Heart left ventricle (tissue), 16 donors: ENCODE measurements around the gene ARL13A. TPM values are rescaled to one million over a fixed set of nuclear protein-coding genes. Genes with fewer than 3 reads are reported as not detected.

Experiments
- ATAC-seq, 4 donors: fragments of 200-7000 bp; cut with Tn5 transposase; one replicate each; pipeline ENCODE4 v1.9.1; 2020 to 2022; ENCODE audit warnings: moderate library complexity in 4 of 4, mild to moderate bottlenecking in 3 of 4, moderate number of reproducible peaks in 1 of 4
- DNase-seq, 5 donors: peaks; one replicate each; pipeline ENCODE4 v3.0.0-alpha.2; 2020
- H3K27ac ChIP-seq, 12 donors: fragments of 200-600 bp; sonication (generic) in 4 of 12; one replicate each; pipeline versions ENCODE4 v1.5.0 to v1.8.0; 2016 to 2022; ENCODE audit warnings: mild to moderate bottlenecking in 2 of 12
- H3K27me3 ChIP-seq, 9 donors: fragments of 200-600 bp; sonication (generic) in 2 of 9; one replicate each; pipeline versions ENCODE4 v1.5.1 to v1.8.0; 2016 to 2022; ENCODE audit warnings: mild to moderate bottlenecking in 3 of 9
- H3K36me3 ChIP-seq, 9 donors: fragments of 200-600 bp; sonication (generic) in 2 of 9; one replicate each; pipeline versions ENCODE4 v1.5.0 to v1.8.0; 2018 to 2022; ENCODE audit warnings: mild to moderate bottlenecking in 2 of 9
- H3K4me1 ChIP-seq, 12 donors: fragments of 200-600 bp; sonication (generic) in 4 of 12; one replicate each; pipeline versions ENCODE4 v1.5.0 to v1.8.0; 2016 to 2022; ENCODE audit warnings: mild to moderate bottlenecking in 3 of 12
- H3K4me3 ChIP-seq, 12 donors: fragments of 200-600 bp; sonication (generic) in 4 of 12; one replicate each; pipeline versions ENCODE4 v1.5.0 to v1.8.0; 2017 to 2022; ENCODE audit warnings: mild to moderate bottlenecking in 9 of 12, moderate library complexity in 4 of 12
- H3K9me3 ChIP-seq, 12 donors: fragments of 200-600 bp; sonication (generic) in 4 of 12; one replicate each; pipeline versions ENCODE4 v1.5.0 to v1.8.0; 2016 to 2022; ENCODE audit warnings: mild to moderate bottlenecking in 1 of 12
- POLR2A ChIP-seq, 2 donors: fragments of 450-650 bp; IDR thresholded peaks; one replicate each; pipeline ENCODE4 v1.6.1; 2017; ENCODE audit warnings: antibody characterized with exemption in 2 of 2, mild to moderate bottlenecking in 2 of 2, moderate library complexity in 2 of 2
- WGBS, 4 donors: extraction: QIAGEN DNeasy Blood & Tissue Kit in 2 of 4; methylation state at CpG; one replicate each; pipeline versions ENCODE4 v1.1.5 to v1.1.7; 2013 to 2018; 5-methylcytosine and 5-hydroxymethylcytosine counted together
- intact Hi-C, 10 donors: fragments of 100-400 bp; cut with DNase I; formaldehyde crosslinking; loops; one replicate each; pipeline versions ENCODE4 v1.11.1 to v1.14.2; 2022
- polyA plus RNA-seq, 2 donors: library from polyadenylated mRNA; stranded (reverse); fragments of 200-250 nt; gene quantifications; one replicate each; pipeline ENCODE4 v1.2.3, GENCODE V29; 2013
- total RNA-seq, 9 donors: library from RNA; depleted of rRNA in 2 of 9; stranded (reverse); fragments of >200 nt in 2 of 9; fragmentation: NEBNext Ultra II Directional in 3 of 9; extraction: Animal tissue kit (Norgen Biotek cat#: 25700) in 3 of 9; gene quantifications; one replicate each; pipeline versions ENCODE4 v1.1.0 to v1.2.4, GENCODE V29; 2016 to 2023
- TF ChIP-seq, protein P1 (sequence below), 12 donors: fragments of 200-600 bp; sonication (generic) in 4 of 12; IDR thresholded peaks; one replicate each; pipeline versions ENCODE4 v1.5.0 to v1.8.0; 2018 to 2022; ENCODE audit warnings: antibody characterized with exemption in 12 of 12, mild to moderate bottlenecking in 5 of 12
- donor health status: ischemic (EF 13 %, LVEDD 7.1; RV severe dilation, severe dysfunction).
- donor health status: healthy with polysubstance abuse.
- donor health status: DM: no; HTN: yes; CAD: no.
- donor health status: DM: no; HTN: no; CAD: no.
- donor health status: ischemic (EF 25% LVEDD 6.9; RV normal size, moderate dysfunction).
- donor health status: ischemic (EF 25% LVEDD 5.7; RV mildly dilated, moderate dysfunction).
- donor health status: healthy.
- donor health status: DM: yes; HTN: yes; CAD: no.
- donor health status: ischemic (EF 35%, LVEDD 5.7; RV mildly dilated, moderate dysfunction).
- donor health status: nonischemic (EF 11% LVEDD 7.7; RV severe dilation, severe dysfunction).
- donor health status: DM: yes; HTN: yes; CAD: no.
- donor health status: PGD.
- donor health status: ischemic (EF 29% LVEDD 5.4; RV normal size, mild dysfunction).
- donor health status: nonischemic (EF 23%, LVEDD 6.1; RV moderate dilation, normal function).

Gene ARL13A
- total and polyA plus RNA-seq, 11 donors, result not detected

DNA sequence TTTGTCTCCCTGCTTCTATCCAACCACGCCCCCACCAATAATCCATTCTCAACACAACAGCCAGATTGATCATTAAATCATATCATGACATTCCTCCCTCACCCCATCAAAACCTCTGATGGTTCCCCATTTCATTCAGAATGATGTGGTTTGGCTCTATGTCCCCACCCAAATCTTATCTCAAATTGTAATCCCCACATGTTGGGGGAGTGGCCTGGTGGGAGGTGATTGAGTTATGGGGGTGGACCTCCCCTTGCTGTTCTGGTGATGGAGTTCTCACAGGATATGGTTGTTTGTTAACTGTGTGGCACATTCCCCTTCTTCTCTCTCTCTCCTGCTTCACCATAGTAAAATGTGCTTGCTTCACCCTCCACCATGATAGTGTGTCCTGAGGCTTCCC is 59.1 kb downstream of the ARL13A start:
- Histone ChIP-seq H3K27ac (no peak overlapping the region), H3K4me1 (no peaks in the 10 kb centered on the region), H3K27me3 (no peaks in the 10 kb centered on the region), H3K9me3 (no peaks in the 10 kb centered on the region), H3K36me3 (peaks cover 0 to 50% (median 21%) of the 10 kb centered on the region in 9 donors), H3K4me3 (no peak overlapping the region)
- TF ChIP-seq, protein P1, sequence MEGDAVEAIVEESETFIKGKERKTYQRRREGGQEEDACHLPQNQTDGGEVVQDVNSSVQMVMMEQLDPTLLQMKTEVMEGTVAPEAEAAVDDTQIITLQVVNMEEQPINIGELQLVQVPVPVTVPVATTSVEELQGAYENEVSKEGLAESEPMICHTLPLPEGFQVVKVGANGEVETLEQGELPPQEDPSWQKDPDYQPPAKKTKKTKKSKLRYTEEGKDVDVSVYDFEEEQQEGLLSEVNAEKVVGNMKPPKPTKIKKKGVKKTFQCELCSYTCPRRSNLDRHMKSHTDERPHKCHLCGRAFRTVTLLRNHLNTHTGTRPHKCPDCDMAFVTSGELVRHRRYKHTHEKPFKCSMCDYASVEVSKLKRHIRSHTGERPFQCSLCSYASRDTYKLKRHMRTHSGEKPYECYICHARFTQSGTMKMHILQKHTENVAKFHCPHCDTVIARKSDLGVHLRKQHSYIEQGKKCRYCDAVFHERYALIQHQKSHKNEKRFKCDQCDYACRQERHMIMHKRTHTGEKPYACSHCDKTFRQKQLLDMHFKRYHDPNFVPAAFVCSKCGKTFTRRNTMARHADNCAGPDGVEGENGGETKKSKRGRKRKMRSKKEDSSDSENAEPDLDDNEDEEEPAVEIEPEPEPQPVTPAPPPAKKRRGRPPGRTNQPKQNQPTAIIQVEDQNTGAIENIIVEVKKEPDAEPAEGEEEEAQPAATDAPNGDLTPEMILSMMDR (IDR thresholded peaks at IDR 0.05), result no peak
- no peak for TF ChIP-seq POLR2A (IDR thresholded peaks at IDR 0.05)
- intact Hi-C loops, result no loop called here
- WGBS, 4 donors, result 63 to 97% (median 82%) methylated on average over 1 of the region's 1 CpG
- no peak for ATAC-seq
- no peak for DNase-seq

DNA sequence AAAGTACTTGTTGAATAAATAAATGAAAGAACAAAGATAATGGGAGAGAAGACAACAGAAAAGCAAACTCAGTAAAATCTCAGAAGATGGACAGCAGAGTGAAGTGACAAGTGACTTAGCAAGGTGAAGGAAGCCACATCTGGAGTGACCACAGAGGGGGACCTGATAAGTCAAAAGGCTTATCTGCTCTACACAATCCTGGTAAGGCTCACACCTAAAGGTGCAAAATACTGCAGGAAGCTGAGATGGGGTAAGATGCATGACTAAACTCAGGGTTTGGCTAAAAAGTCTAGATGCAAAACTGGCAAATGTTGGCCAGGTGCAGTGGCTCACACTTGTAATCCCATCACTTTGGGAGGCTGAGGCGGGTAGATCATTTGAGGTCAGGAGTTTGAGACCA is 60.2 kb downstream of the ARL13A start:
- Histone ChIP-seq H3K27ac (no peak overlapping the region), H3K4me3 (no peak overlapping the region), H3K4me1 (no peaks in the 10 kb centered on the region), H3K27me3 (no peaks in the 10 kb centered on the region), H3K36me3 (peaks cover 0 to 59% (median 25%) of the 10 kb centered on the region in 9 donors), H3K9me3 (no peaks in the 10 kb centered on the region)
- TF ChIP-seq POLR2A (IDR thresholded peaks at IDR 0.05), result no peak
- TF ChIP-seq, protein P1 (IDR thresholded peaks at IDR 0.05), result no peak
- ATAC-seq (no peak), DNase-seq (no peak)
- intact Hi-C loops, result no loop called here
- WGBS, 4 donors, result 75 to 100% (median 98%) methylated on average over 1 of the region's 1 CpG

DNA sequence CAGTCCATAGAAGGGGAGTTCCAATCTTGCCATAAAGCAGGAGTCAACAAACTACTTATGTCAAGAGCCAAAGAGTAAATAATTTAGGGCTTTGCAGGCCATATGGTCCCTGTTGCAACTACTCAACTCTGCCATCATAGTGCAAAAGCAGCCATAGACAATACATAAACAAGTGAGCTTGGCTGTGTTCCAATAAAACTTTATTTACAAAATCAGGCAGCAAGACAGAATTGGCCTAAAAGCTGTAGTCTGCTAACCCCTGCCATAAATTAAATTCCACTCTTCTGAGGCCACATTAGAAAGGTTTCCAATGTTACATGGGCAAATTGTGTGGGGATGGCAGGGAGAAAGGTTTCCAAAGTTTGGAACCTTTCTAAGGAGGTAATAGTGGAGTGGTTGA is 67.7 kb downstream of the ARL13A start:
- H3K27ac ChIP-seq, result no peak overlapping the region
- intact Hi-C loops, result no loop called here
- H3K36me3 ChIP-seq, result peaks cover 0 to 87% (median 42%) of the 10 kb centered on the region in 9 donors
- no peak overlapping the region for H3K4me3 ChIP-seq
- no peaks in the 10 kb centered on the region for H3K27me3 ChIP-seq
- ATAC-seq, result no peak
- no peaks in the 10 kb centered on the region for H3K9me3 ChIP-seq
- no peaks in the 10 kb centered on the region for H3K4me1 ChIP-seq
- DNase-seq, result no peak
- TF ChIP-seq, protein P1 (IDR thresholded peaks at IDR 0.05), result no peak
- no peak for TF ChIP-seq POLR2A (IDR thresholded peaks at IDR 0.05)

DNA sequence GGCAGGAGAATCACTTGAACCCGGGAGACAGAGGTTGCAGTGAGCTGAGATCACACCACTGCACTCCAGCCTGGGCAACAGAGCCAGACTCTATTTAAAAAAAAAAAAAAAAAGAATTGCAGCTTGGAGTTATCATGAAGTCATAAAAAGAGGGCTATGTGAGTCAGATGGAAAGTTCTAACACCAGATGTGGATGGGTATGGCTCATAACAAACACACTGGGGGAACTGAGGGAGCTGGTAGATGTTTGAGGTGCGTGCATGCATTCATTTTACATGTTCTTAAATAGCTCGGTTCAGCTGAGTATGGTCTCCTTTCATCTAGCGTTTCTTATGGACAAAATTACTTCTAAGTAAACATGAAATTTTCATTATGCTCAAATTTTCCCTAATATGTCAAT is 70.7 kb downstream of the ARL13A start:
- ATAC-seq (no peak), DNase-seq (no peak)
- Histone ChIP-seq H3K27me3 (no peaks in the 10 kb centered on the region), H3K4me3 (no peak overlapping the region), H3K9me3 (no peaks in the 10 kb centered on the region), H3K27ac (no peak overlapping the region), H3K4me1 (no peaks in the 10 kb centered on the region), H3K36me3 (peaks cover 0 to 60% (median 34%) of the 10 kb centered on the region in 9 donors)
- TF ChIP-seq, protein P1 (IDR thresholded peaks at IDR 0.05), result no peak
- no peak for TF ChIP-seq POLR2A (IDR thresholded peaks at IDR 0.05)
- intact Hi-C loops, result no loop called here
- WGBS, 4 donors, result 83 to 97% (median 92%) methylated on average over 4 of the region's 4 CpGs

Other genes starting within 250 kb of the ARL13A start
- gene SYTL4, start 237.6 kb upstream of the ARL13A start, total RNA-seq, result 1 to 10 TPM; 1.2 to 5.4 (median 2.0) TPM
- gene SYTL4, start 237.6 kb upstream of the ARL13A start, polyA plus RNA-seq, result 1 to 10 TPM; 1.9 to 2.3 TPM
- gene CSTF2, start 149.3 kb upstream of the ARL13A start, total RNA-seq, result 10 to 100 TPM in 1 of 9 donors, 1 to 10 TPM in 8; 5.6 to 11.6 (median 8.6) TPM
- 10 to 100 TPM in 1 of 2 donors, 1 to 10 TPM in 1; 2.6 to 13.1 TPM for gene CSTF2, start 149.3 kb upstream of the ARL13A start, polyA plus RNA-seq
- gene NOX1, start 95.3 kb upstream of the ARL13A start, total RNA-seq, result under 1 TPM in 1 of 9 donors, not detected in 8; 0.57 TPM
- gene NOX1, start 95.3 kb upstream of the ARL13A start, polyA plus RNA-seq, result not detected
- under 1 TPM in 1 of 9 donors, not detected in 8; 0.19 TPM for gene XKRX, start 40.8 kb upstream of the ARL13A start, total RNA-seq
- gene XKRX, start 40.8 kb upstream of the ARL13A start, polyA plus RNA-seq, result under 1 TPM in 1 of 2 donors, not detected in 1; 0.10 TPM
- gene TRMT2B, start 82.4 kb downstream of the ARL13A start, total RNA-seq, result 10 to 100 TPM; 13.5 to 21.6 (median 18.3) TPM
- 10 to 100 TPM; 11.9 to 14.5 TPM for gene TRMT2B, start 82.4 kb downstream of the ARL13A start, polyA plus RNA-seq
- gene TMEM35A, start 109.2 kb downstream of the ARL13A start, total RNA-seq, result 1 to 10 TPM in 1 of 9 donors, under 1 TPM in 3, not detected in 5; 0.12 to 1.1 (median 0.14) TPM
- under 1 TPM; 0.04 to 0.15 TPM for gene TMEM35A, start 109.2 kb downstream of the ARL13A start, polyA plus RNA-seq
- 1 to 10 TPM in 1 of 9 donors, under 1 TPM in 8; 0.20 to 3.3 (median 0.30) TPM for gene CENPI, start 128.5 kb downstream of the ARL13A start, total RNA-seq
- under 1 TPM; 0.42 to 0.71 TPM for gene CENPI, start 128.5 kb downstream of the ARL13A start, polyA plus RNA-seq